Measurements from ENCODE around the gene SEZ6L2. TPM values are rescaled to one million over a fixed set of nuclear protein-coding genes. Genes with fewer than 3 reads are reported as not detected.

The SEZ6L2 gene
- total and polyA plus RNA-seq, 9 of the 15 experiments (the other 6 are each of a cell fraction or from before 2014, with no cell fraction given) = 0.10 to 2.1 (median 0.72) TPM

DNA sequence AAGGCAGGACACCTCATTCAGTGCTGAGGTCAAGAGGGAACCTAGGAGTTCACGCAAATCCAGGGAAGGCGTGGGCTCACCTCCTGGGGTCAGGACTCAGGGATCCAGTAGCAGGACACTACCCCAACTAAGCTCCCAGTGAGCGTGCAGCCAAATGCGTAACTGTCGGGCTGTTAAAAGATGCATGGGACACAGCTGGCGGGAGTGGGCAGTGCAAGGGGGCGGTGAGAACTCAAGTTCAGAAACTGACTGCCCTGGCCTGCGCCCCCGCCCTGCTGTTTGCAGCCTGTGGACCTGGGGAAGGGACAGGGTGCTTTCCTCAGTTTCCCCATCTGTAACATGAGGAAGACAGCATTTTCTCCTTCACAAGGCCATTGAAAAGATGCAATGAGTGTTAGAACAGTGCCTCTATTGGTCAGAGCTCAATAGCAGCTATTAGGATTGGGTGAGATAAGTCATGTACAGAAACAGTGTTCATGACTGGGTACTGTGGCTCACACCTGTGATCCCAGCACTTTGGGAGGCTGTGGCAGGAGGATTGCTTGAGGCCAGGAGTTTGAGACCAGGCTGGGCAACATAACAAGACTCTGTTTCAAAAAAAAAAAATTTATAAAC, 56.5 kb downstream of the SEZ6L2 start (continued):
- TF ChIP-seq, protein P1, sequence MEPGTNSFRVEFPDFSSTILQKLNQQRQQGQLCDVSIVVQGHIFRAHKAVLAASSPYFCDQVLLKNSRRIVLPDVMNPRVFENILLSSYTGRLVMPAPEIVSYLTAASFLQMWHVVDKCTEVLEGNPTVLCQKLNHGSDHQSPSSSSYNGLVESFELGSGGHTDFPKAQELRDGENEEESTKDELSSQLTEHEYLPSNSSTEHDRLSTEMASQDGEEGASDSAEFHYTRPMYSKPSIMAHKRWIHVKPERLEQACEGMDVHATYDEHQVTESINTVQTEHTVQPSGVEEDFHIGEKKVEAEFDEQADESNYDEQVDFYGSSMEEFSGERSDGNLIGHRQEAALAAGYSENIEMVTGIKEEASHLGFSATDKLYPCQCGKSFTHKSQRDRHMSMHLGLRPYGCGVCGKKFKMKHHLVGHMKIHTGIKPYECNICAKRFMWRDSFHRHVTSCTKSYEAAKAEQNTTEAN (CRISPR knock-in tag; IDR thresholded peaks at IDR 0.05) = no peak
- TF ChIP-seq ILK (tag; IDR thresholded peaks at IDR 0.05; ENCODE audit: borderline replicate concordance, low read depth) (no peak), RAD21 (CRISPR knock-in tag; conservative IDR thresholded peaks at IDR 0.05 in 1 of 2, IDR thresholded peaks at IDR 0.05 in 1 of 2) (0 out of 4 replicates have a peak, but pooled peaks of 1 of the 2 experiments have one; percentile 6), ZNF224 (CRISPR knock-in tag; IDR thresholded peaks at IDR 0.05) (no peak), ATF7 (IDR thresholded peaks at IDR 0.05) (no peak), DMBX1 (CRISPR knock-in tag; IDR thresholded peaks at IDR 0.05; ENCODE audit: borderline replicate concordance) (no peak), MIER1 (IDR thresholded peaks at IDR 0.05; ENCODE audit: low read depth) (no peak), U2AF1 (optimal IDR thresholded peaks at IDR 0.05; ENCODE audit: low read depth, low read length) (no peak), FOXM1 (IDR thresholded peaks at IDR 0.05; ENCODE audit: low read depth) (peak; percentile 27; the same call in 1 of the 2 replicates), FOXM1 (CRISPR knock-in tag; IDR thresholded peaks at IDR 0.05; ENCODE audit: low read depth) (no peak)

All from K562 (cell line).